DND-41 (cell line): Measurements from ENCODE around the gene QSOX2.

Experiments
- ATAC-seq: fragments of 200-7000 bp; cut with Tn5 transposase; 3 replicates; pipeline ENCODE4 v1.9.1; 2021; ENCODE audit warnings: low read depth; ENCODE audit not compliant: insufficient read depth
- DNase-seq: peaks from one replicate; pipeline ENCODE4 v3.0.0-alpha.2; 2020
- H2AFZ ChIP-seq: 2 replicates; pipeline ENCODE4 v1.6.0; 2012; ENCODE audit warnings: low read depth, low read length
- H3K27ac ChIP-seq: 2 replicates; pipeline ENCODE4 v1.5.1; 2012; ENCODE audit warnings: low read length, inconsistent platforms
- H3K27me3 ChIP-seq: fragments of 200-600 bp; sonication (generic); 2 replicates; pipeline ENCODE4 v1.6.0; 2012; ENCODE audit warnings: low read length, mild to moderate bottlenecking, inconsistent platforms; ENCODE audit not compliant: insufficient read depth, poor library complexity
- H3K36me3 ChIP-seq: 2 replicates; pipeline ENCODE4 v1.5.1; 2012; ENCODE audit warnings: low read length, inconsistent platforms; ENCODE audit not compliant: insufficient read depth
- H3K4me1 ChIP-seq: 2 replicates; pipeline ENCODE4 v1.5.1; 2012; ENCODE audit warnings: mild to moderate bottlenecking, low read length; ENCODE audit not compliant: insufficient read depth
- H3K4me2 ChIP-seq: 2 replicates; pipeline ENCODE4 v1.6.0; 2012; ENCODE audit warnings: mild to moderate bottlenecking, moderate library complexity, low read length, inconsistent platforms; ENCODE audit not compliant: insufficient read depth
- H3K4me3 ChIP-seq, 2 experiments: fragments of 200-600 bp in 1 of 2; shearing (Covaris generic) in 1 of 2; 2 replicates each; pipeline ENCODE4 v1.5.1; 2012 to 2016; ENCODE audit warnings: inconsistent platforms in 2 of 2, low read length in 2 of 2, mild to moderate bottlenecking in 2 of 2, low read depth in 1 of 2, moderate library complexity in 1 of 2
- H3K79me2 ChIP-seq: 2 replicates; pipeline ENCODE4 v1.6.0; 2012; ENCODE audit warnings: low read length, inconsistent platforms; ENCODE audit not compliant: insufficient read depth
- H3K9ac ChIP-seq: 2 replicates; pipeline ENCODE4 v1.6.0; 2012; ENCODE audit warnings: low read depth, mild to moderate bottlenecking, inconsistent platforms, low read length, moderate library complexity
- H3K9me3 ChIP-seq: 2 replicates; pipeline ENCODE4 v1.5.1; 2012; ENCODE audit warnings: low read length, moderate library complexity, mild to moderate bottlenecking, inconsistent platforms; ENCODE audit not compliant: insufficient read depth, severe bottlenecking
- H4K20me1 ChIP-seq: 2 replicates; pipeline ENCODE4 v1.6.0; 2012; ENCODE audit warnings: low read length; ENCODE audit not compliant: insufficient read depth
- EZH2 ChIP-seq: IDR thresholded peaks from 3 replicates; pipeline ENCODE4 v1.6.1; 2012; ENCODE audit warnings: borderline replicate concordance, low read depth, mild to moderate bottlenecking, moderate library complexity, low read length, inconsistent platforms; ENCODE audit not compliant: severe bottlenecking
- TF ChIP-seq, protein P1 (sequence below): IDR thresholded peaks from 2 replicates; pipeline ENCODE4 v1.5.1; 2012; ENCODE audit warnings: borderline replicate concordance, low read length, moderate library complexity, mild to moderate bottlenecking; ENCODE audit not compliant: poor library complexity, severe bottlenecking; ENCODE audit errors: extremely low read depth

Gene QSOX2

DNA sequence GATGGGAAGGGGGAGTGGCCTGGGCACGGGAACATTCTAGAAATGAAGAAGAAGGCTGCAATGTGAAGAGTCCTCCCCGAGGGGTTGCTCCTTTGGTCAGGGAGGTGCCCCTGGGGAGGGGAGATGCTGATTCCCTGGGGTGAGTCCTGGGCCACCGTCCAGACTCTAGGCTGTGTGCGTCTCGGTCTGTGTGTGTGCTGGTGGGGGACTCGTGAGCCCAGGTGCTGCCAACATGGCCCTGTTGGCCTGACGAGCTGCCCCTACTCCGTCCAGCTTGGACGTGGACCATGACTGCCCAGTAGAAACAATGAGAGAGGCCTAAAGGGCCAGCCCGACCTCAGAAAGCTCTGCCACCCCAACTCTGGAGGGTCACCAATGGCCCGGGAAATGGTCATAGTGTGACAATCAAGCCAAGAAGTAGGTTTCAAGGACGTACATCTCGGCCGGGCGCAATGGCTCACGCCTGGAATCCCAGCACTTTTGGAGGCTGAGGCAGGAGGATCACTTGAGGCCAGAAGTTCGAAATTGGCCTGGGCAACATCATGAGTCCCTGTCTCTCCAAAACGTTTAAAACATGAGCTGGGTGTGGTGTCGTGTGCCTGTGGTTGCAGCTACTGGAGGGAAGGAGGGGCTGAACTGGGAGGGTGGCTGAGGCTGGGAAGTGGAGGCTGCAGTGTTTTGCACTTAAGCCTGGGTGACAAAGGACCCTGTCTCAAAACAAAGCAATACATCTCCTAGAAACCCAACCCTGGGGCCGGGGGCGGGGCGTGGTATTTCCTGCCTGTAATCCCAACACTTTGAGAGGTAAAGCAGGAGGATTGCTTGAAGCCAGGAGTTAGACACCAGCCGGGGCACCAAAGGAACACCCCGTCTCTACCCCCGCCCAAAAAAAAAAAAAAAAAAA, 57.7 kb downstream of the QSOX2 start:
- no peak overlapping the region for H2AFZ ChIP-seq
- TF ChIP-seq, protein P1, sequence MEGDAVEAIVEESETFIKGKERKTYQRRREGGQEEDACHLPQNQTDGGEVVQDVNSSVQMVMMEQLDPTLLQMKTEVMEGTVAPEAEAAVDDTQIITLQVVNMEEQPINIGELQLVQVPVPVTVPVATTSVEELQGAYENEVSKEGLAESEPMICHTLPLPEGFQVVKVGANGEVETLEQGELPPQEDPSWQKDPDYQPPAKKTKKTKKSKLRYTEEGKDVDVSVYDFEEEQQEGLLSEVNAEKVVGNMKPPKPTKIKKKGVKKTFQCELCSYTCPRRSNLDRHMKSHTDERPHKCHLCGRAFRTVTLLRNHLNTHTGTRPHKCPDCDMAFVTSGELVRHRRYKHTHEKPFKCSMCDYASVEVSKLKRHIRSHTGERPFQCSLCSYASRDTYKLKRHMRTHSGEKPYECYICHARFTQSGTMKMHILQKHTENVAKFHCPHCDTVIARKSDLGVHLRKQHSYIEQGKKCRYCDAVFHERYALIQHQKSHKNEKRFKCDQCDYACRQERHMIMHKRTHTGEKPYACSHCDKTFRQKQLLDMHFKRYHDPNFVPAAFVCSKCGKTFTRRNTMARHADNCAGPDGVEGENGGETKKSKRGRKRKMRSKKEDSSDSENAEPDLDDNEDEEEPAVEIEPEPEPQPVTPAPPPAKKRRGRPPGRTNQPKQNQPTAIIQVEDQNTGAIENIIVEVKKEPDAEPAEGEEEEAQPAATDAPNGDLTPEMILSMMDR, result no peak
- TF ChIP-seq EZH2, result no peak
- no peak overlapping the region for H3K4me2 ChIP-seq
- H3K4me3 ChIP-seq, result no peak overlapping the region
- no peak for ATAC-seq
- no peaks in the 10 kb centered on the region for H3K9me3 ChIP-seq
- no peaks in the 10 kb centered on the region for H3K4me1 ChIP-seq
- no peak overlapping the region for H3K9ac ChIP-seq
- H3K27me3 ChIP-seq, result peaks cover 4% of the 10 kb centered on the region
- H3K27ac ChIP-seq, result no peak overlapping the region
- H3K79me2 ChIP-seq, result no peaks in the 10 kb centered on the region
- no peaks in the 10 kb centered on the region for H3K36me3 ChIP-seq
- H4K20me1 ChIP-seq, result no peaks in the 10 kb centered on the region
- no peak for DNase-seq

DNA sequence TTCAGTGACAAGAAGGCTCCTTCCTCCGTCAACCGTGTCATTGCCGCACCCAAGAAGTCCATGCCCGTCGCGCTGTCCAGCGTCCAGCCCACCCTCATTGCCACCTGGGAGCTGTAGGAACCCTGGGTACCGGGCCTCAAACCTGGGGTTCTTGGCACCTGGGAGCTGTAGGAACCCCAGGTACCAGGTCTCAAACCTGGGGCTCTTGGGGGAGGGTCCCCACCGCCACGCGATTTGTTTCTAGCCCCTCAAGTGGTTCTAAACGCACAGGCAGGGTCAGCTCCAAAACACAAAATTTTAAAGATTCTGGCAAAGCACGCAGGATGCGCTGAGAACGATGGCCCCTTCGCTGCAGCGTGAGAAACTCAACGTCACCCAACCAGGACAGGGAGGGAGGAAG, 58.4 kb downstream of the QSOX2 start:
- DNase-seq (no peak), ATAC-seq (no peak)
- no peak for TF ChIP-seq EZH2
- Histone ChIP-seq H3K79me2 (no peaks in the 10 kb centered on the region), H2AFZ (no peak overlapping the region), H3K27me3 (peaks cover 4% of the 10 kb centered on the region), H3K9me3 (no peaks in the 10 kb centered on the region), H3K9ac (no peak overlapping the region), H3K4me1 (no peaks in the 10 kb centered on the region), H4K20me1 (no peaks in the 10 kb centered on the region), H3K36me3 (no peaks in the 10 kb centered on the region), H3K4me3 (no peak overlapping the region), H3K4me2 (no peak overlapping the region), H3K27ac (no peak overlapping the region)

DNA sequence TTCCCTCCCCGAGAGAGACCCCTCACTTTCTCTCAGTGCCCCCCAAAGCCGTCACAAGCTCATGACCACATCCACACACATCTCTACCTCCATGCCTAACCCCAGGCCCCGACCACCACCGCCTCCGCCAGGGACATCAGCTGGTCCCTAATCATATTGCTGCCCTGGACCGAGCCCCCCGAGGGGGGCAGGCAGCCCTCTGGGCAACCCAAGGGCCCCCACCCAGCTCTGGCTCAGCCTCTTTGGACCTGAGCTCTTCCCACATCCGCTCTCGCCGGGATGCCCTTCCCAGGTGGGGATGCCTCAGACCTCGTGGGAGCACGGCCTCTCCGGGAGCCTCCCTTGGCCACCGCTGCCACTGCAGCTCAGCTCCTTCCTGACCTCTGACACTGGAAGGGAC, 59.2 kb downstream of the QSOX2 start:
- Histone ChIP-seq H3K4me3 (no peak overlapping the region), H3K4me1 (no peaks in the 10 kb centered on the region), H3K4me2 (no peak overlapping the region), H2AFZ (no peak overlapping the region), H3K79me2 (no peaks in the 10 kb centered on the region), H3K9me3 (no peaks in the 10 kb centered on the region), H3K36me3 (no peaks in the 10 kb centered on the region), H3K27me3 (peaks cover 4% of the 10 kb centered on the region), H3K27ac (no peak overlapping the region), H3K9ac (no peak overlapping the region), H4K20me1 (no peaks in the 10 kb centered on the region)
- no peak for TF ChIP-seq EZH2
- TF ChIP-seq, protein P1, result no peak
- ATAC-seq, result no peak
- DNase-seq, result no peak

DNA sequence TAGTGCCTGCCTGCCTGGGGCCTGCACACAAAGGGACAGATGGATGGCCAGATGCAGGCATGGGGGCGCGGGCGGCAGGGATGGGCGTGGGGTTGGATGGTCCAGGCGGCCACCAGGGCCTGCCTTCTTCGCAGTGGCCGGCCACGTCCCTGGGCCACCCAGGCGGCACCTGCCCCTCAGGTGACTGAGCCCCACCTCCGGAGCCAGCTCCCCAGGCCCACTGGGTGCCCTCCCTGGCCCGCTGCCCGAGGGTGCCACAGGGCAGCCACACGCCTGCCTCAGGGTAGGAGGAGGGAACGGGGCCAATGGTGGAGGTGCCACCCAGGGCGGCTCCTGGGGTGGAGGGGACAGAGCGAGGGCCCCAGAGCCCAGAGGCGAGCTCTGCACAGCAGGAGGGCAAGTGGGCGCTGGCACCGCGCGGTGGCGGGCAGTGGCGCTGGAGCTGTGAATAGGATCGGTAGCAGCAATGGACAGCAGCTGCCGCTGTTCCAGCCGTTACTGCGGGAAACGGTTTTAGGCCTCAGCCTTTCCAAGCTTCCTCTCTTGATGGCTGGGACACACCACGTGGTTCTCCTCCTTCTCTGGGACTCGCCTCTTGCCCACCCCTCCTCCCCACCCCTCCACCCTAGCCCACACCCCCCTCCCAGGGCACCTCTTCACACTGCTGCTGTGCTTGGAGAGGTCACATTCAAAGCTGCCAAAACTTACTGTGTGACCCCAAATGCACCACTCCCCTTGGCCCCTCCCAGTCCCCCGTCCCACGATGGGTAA, 59.8 kb downstream of the QSOX2 start:
- H3K4me1 ChIP-seq, result no peaks in the 10 kb centered on the region
- ATAC-seq (no peak), DNase-seq (no peak)

More for the DNA sequence above, 59.8 kb downstream of the QSOX2 start:
- no peak overlapping the region for H3K9ac ChIP-seq
- H4K20me1 ChIP-seq, result no peaks in the 10 kb centered on the region
- no peaks in the 10 kb centered on the region for H3K36me3 ChIP-seq
- H3K27ac ChIP-seq, result no peak overlapping the region
- H3K4me2 ChIP-seq, result no peak overlapping the region
- H2AFZ ChIP-seq, result no peak overlapping the region
- H3K9me3 ChIP-seq, result no peaks in the 10 kb centered on the region
- TF ChIP-seq, protein P1, result no peak
- TF ChIP-seq EZH2, result no peak
- no peak overlapping the region for H3K4me3 ChIP-seq
- H3K27me3 ChIP-seq, result peaks cover 4% of the 10 kb centered on the region
- H3K79me2 ChIP-seq, result no peaks in the 10 kb centered on the region
